Measurements from ENCODE around the gene CDH6.
"Not testable (repeated sequence)": the region's sequence is repeated elsewhere in the genome, so short reads cannot be mapped to it uniquely, and the experiment has no call there.

DNA sequence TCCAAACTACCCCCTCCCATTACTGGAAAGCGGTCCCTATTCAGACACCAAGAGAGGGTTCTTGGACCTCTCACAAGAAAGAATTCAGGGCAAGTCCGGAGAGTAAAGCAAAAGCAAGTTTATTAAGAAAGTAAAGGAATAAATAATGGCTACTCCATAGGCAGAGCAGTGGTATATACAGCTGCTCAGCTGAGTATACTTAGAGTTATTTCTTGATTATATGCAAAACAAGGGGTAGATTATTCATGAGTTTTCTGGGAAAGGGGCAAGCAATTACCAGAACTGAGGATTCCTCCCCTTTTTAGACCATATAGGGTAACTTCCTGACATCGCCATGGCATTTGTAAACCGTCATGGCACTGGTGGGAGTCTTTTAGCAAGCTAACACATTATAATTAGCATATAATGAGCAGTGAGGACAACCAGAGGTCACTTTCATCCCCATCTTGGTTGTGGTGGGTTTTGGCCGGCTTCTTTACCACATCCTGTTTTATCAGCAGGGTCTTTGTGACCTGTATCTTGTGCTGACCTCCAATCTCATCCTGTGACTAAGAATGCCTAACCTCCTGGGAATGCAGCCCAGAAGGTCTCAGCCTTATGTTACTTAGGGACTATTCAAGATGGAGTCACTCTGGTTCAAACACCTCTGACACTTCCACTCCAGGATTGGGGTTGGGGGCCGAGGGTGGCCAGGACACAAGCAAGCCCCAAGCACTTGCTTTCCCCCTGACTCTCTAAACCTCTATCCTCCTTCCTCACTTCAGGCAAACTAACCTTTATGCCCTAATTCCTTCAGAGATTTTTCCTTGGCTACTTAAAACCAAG lies 168.4 kb downstream of the CDH6 start:
- not testable (repeated sequence) for TF ChIP-seq POLR2AphosphoS5 (IDR thresholded peaks at IDR 0.05; ENCODE audit: borderline replicate concordance, low read depth, low read length); EZH2 (IDR thresholded peaks at IDR 0.05)

All from SK-N-MC (cell line).